ENCODE measurements around the gene BACE1-AS. TPM values are rescaled to one million over a fixed set of nuclear protein-coding genes. Genes with fewer than 3 reads are reported as not detected.

Gene BACE1-AS
- total and polyA plus RNA-seq, 7 donors = 5.7 to 18.1 (median 10.8) TPM

Other genes starting within 250 kb of the BACE1-AS start
- gene SIK3, start 192.9 kb upstream of the BACE1-AS start, total RNA-seq = 10 to 100 TPM; 39.8 to 47.4 (median 42.8) TPM
- gene SIK3, start 192.9 kb upstream of the BACE1-AS start, polyA plus RNA-seq = 10 to 100 TPM; 16.3 to 22.2 (median 18.8) TPM
- 10 to 100 TPM; 30.8 to 46.3 (median 35.7) TPM for gene PAFAH1B2, start 147.1 kb upstream of the BACE1-AS start, total RNA-seq
- gene PAFAH1B2, start 147.1 kb upstream of the BACE1-AS start, polyA plus RNA-seq = 10 to 100 TPM; 13.0 to 25.4 (median 17.4) TPM
- gene SIDT2, start 112.6 kb upstream of the BACE1-AS start, total RNA-seq = 10 to 100 TPM; 12.6 to 22.8 (median 19.9) TPM
- gene SIDT2, start 112.6 kb upstream of the BACE1-AS start, polyA plus RNA-seq = 10 to 100 TPM in 1 of 3 donors, 1 to 10 TPM in 2; 7.1 to 10.5 (median 7.3) TPM
- gene TAGLN, start 92.0 kb upstream of the BACE1-AS start, total RNA-seq = 10 to 100 TPM; 36.2 to 73.0 (median 51.7) TPM
- gene TAGLN, start 92.0 kb upstream of the BACE1-AS start, polyA plus RNA-seq = 100 to 1,000 TPM in 2 of 3 donors, 10 to 100 TPM in 1; 86.5 to 140 (median 117) TPM
- 10 to 100 TPM; 15.8 to 23.6 (median 20.8) TPM for gene PCSK7, start 59.3 kb upstream of the BACE1-AS start, total RNA-seq
- 10 to 100 TPM in 2 of 3 donors, 1 to 10 TPM in 1; 9.9 to 17.5 (median 13.4) TPM for gene PCSK7, start 59.3 kb upstream of the BACE1-AS start, polyA plus RNA-seq
- gene RNF214, start 58.7 kb upstream of the BACE1-AS start, total RNA-seq = 10 to 100 TPM; 31.0 to 39.4 (median 34.7) TPM
- 10 to 100 TPM; 12.4 to 19.7 (median 16.8) TPM for gene RNF214, start 58.7 kb upstream of the BACE1-AS start, polyA plus RNA-seq
- 10 to 100 TPM in 1 of 4 donors, 1 to 10 TPM in 3; 7.7 to 13.0 (median 9.2) TPM for gene BACE1, start 24.9 kb downstream of the BACE1-AS start, total RNA-seq
- gene BACE1, start 24.9 kb downstream of the BACE1-AS start, polyA plus RNA-seq = 10 to 100 TPM in 1 of 3 donors, 1 to 10 TPM in 2; 2.5 to 10.3 (median 2.7) TPM
- gene CEP164, start 36.5 kb downstream of the BACE1-AS start, total RNA-seq = 1 to 10 TPM; 3.4 to 8.1 (median 6.8) TPM
- 10 to 100 TPM in 1 of 3 donors, 1 to 10 TPM in 2; 2.0 to 12.4 (median 4.2) TPM for gene CEP164, start 36.5 kb downstream of the BACE1-AS start, polyA plus RNA-seq

Data from psoas muscle (tissue), 7 donors.